Measurements from ENCODE around the gene MDP1.

Gene MDP1

DNA sequence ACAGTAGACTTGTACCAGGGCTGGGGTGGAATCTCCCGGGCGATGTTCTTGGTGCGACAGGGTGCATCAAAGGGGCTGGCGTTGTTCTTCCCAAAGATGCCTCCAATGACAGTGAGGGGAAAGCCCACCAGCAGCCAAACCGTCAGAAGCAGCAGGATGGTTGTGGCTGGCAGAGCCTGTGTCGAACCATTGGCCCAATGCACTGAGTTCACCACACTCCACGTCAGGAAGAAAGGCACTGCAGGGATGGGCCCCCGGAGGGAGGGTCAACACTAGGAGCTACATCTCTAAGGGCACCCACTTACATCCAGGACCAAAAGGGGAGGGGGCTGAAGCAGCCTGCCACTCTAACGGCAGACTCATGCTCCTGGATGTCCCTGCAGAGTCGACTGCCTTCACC is 25.4 kb downstream of the MDP1 start:
- H2AK5ac ChIP-seq (ENCODE audit: low read length) = no peak overlapping the region
- H3K27me3 ChIP-seq (ENCODE audit: insufficient read depth, low read length) = no peaks in the 10 kb centered on the region
- no peak overlapping the region for H3K18ac ChIP-seq (ENCODE audit: low read length)
- peaks cover 8 to 10% of the 10 kb centered on the region in 2 experiments for H3K4me1 ChIP-seq (ENCODE audit: control insufficient read depth in 1 of 2, insufficient read depth in 2 of 2, low read length in 2 of 2)
- H2BK12ac ChIP-seq (ENCODE audit: low read length) = no peak overlapping the region
- no peak overlapping the region for H4K12ac ChIP-seq (ENCODE audit: low read depth, low read length)
- no peak overlapping the region for H3K23ac ChIP-seq (ENCODE audit: low read length)
- H3K36me3 ChIP-seq (ENCODE audit: control insufficient read depth in 1 of 2, insufficient read depth in 2 of 2, low read length in 2 of 2) = peaks cover 28 to 45% of the 10 kb centered on the region in 2 experiments
- H4K8ac ChIP-seq (ENCODE audit: low read depth, low read length) = no peak overlapping the region
- H3K4me2 ChIP-seq (ENCODE audit: low read length) = no peak overlapping the region
- no peak for DNase-seq
- H3K9me3 ChIP-seq (ENCODE audit: insufficient read depth, low read depth, low read length) = peaks cover 1% of the 10 kb centered on the region
- no CpG with 5 or more reads among the region's 10 CpGs for WGBS (ENCODE audit: extremely low coverage, insufficient coverage, insufficient read length)
- H3K79me1 ChIP-seq (ENCODE audit: low read length) = peaks cover 9% of the 10 kb centered on the region
- H2BK5ac ChIP-seq (ENCODE audit: low read depth, low read length, poor library complexity) = no peak overlapping the region
- H3K27ac ChIP-seq (ENCODE audit: low read depth, low read length) = no peak overlapping the region
- H4K91ac ChIP-seq (ENCODE audit: low read depth, low read length) = no peak overlapping the region
- H3K14ac ChIP-seq (ENCODE audit: low read length) = no peak overlapping the region
- peak overlapping the region; percentile 53 for H3K4me3 ChIP-seq (ENCODE audit: low read depth, low read length)
- no peak overlapping the region for H3K9ac ChIP-seq (ENCODE audit: low read length)
- H3K79me2 ChIP-seq (ENCODE audit: control insufficient read depth, insufficient read depth, low read length, poor library complexity) = peaks cover 10% of the 10 kb centered on the region
- H2AFZ ChIP-seq (ENCODE audit: insufficient read depth, low read length, poor library complexity) = no peak overlapping the region
- H3K4ac ChIP-seq (ENCODE audit: low read depth, low read length) = no peak overlapping the region
- no peak overlapping the region for H2BK120ac ChIP-seq (ENCODE audit: insufficient read depth, low read length, poor library complexity)

DNA sequence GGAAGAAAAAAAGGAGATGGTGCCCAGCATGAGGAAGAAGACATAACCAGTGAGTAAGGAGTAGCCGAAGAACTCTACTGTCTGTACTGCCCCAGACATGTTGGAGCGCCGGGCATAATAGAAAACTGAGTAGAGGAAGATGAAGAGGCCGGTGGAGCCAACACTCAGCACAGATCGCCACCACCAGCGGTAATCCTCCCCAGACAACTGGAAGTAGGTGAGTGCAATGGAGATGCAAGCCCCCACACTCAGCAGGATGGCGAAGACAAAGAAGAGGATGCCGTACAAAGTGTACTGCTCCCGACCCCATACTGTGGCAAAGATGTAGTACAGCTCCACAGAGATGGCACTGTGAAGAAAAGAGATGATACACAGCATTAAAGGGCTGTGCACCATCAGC is 26.4 kb downstream of the MDP1 start:
- H3K36me3 ChIP-seq (ENCODE audit: control insufficient read depth in 1 of 2, insufficient read depth in 2 of 2, low read length in 2 of 2) = peaks cover 37 to 55% of the 10 kb centered on the region in 2 experiments
- H3K9ac ChIP-seq (ENCODE audit: low read length) = no peak overlapping the region
- H4K12ac ChIP-seq (ENCODE audit: low read depth, low read length) = peak overlapping the region; percentile 43
- H2BK5ac ChIP-seq (ENCODE audit: low read depth, low read length, poor library complexity) = no peak overlapping the region
- H3K4me2 ChIP-seq (ENCODE audit: low read length) = no peak overlapping the region
- H2BK120ac ChIP-seq (ENCODE audit: insufficient read depth, low read length, poor library complexity) = no peak overlapping the region
- H3K23ac ChIP-seq (ENCODE audit: low read length) = no peak overlapping the region
- H4K91ac ChIP-seq (ENCODE audit: low read depth, low read length) = no peak overlapping the region
- peaks cover 4% of the 10 kb centered on the region for H3K79me1 ChIP-seq (ENCODE audit: low read length)
- H3K4ac ChIP-seq (ENCODE audit: low read depth, low read length) = no peak overlapping the region
- H3K4me3 ChIP-seq (ENCODE audit: low read depth, low read length) = no peak overlapping the region
- peaks cover 4% of the 10 kb centered on the region for H3K79me2 ChIP-seq (ENCODE audit: control insufficient read depth, insufficient read depth, low read length, poor library complexity)
- H2AFZ ChIP-seq (ENCODE audit: insufficient read depth, low read length, poor library complexity) = no peak overlapping the region
- no peak overlapping the region for H3K18ac ChIP-seq (ENCODE audit: low read length)
- H3K27ac ChIP-seq (ENCODE audit: low read depth, low read length) = no peak overlapping the region
- no peak for DNase-seq
- no peak overlapping the region for H3K14ac ChIP-seq (ENCODE audit: low read length)
- peak overlapping the region; percentile 33 for H4K8ac ChIP-seq (ENCODE audit: low read depth, low read length)
- no peak overlapping the region for H2AK5ac ChIP-seq (ENCODE audit: low read length)
- H3K27me3 ChIP-seq (ENCODE audit: insufficient read depth, low read length) = no peaks in the 10 kb centered on the region
- no peak overlapping the region for H2BK12ac ChIP-seq (ENCODE audit: low read length)
- H3K9me3 ChIP-seq (ENCODE audit: insufficient read depth, low read depth, low read length) = peaks cover 1% of the 10 kb centered on the region
- peaks cover 3 to 4% of the 10 kb centered on the region in 2 experiments for H3K4me1 ChIP-seq (ENCODE audit: control insufficient read depth in 1 of 2, insufficient read depth in 2 of 2, low read length in 2 of 2)
- WGBS (ENCODE audit: extremely low coverage, insufficient coverage, insufficient read length) = no CpG with 5 or more reads among the region's 9 CpGs

- Histone ChIP-seq H2BK120ac (ENCODE audit: insufficient read depth, low read length, poor library complexity) (no peak overlapping the region), H3K14ac (ENCODE audit: low read length) (no peak overlapping the region), H4K12ac (ENCODE audit: low read depth, low read length) (no peak overlapping the region), H3K27me3 (ENCODE audit: insufficient read depth, low read length) (no peaks in the 10 kb centered on the region), H3K4me1 (ENCODE audit: control insufficient read depth in 1 of 2, insufficient read depth in 2 of 2, low read length in 2 of 2) (peaks cover 2 to 3% of the 10 kb centered on the region in 2 experiments), H3K4me3 (ENCODE audit: low read depth, low read length) (no peak overlapping the region), H3K9me3 (ENCODE audit: insufficient read depth, low read depth, low read length) (peaks cover 1% of the 10 kb centered on the region), H3K23ac (ENCODE audit: low read length) (no peak overlapping the region), H3K9ac (ENCODE audit: low read length) (no peak overlapping the region), H4K91ac (ENCODE audit: low read depth, low read length) (no peak overlapping the region), H2BK5ac (ENCODE audit: low read depth, low read length, poor library complexity) (no peak overlapping the region), H2AK5ac (ENCODE audit: low read length) (no peak overlapping the region), H3K36me3 (ENCODE audit: control insufficient read depth in 1 of 2, insufficient read depth in 2 of 2, low read length in 2 of 2) (peaks cover 42 to 59% of the 10 kb centered on the region in 2 experiments), H3K27ac (ENCODE audit: low read depth, low read length) (no peak overlapping the region), H3K79me1 (ENCODE audit: low read length) (peaks cover 4% of the 10 kb centered on the region), H3K4me2 (ENCODE audit: low read length) (no peak overlapping the region), H3K18ac (ENCODE audit: low read length) (no peak overlapping the region), H3K79me2 (ENCODE audit: control insufficient read depth, insufficient read depth, low read length, poor library complexity) (peaks cover 4% of the 10 kb centered on the region), H3K4ac (ENCODE audit: low read depth, low read length) (no peak overlapping the region), H4K8ac (ENCODE audit: low read depth, low read length) (peak overlapping the region; percentile 41), H2AFZ (ENCODE audit: insufficient read depth, low read length, poor library complexity) (no peak overlapping the region), H2BK12ac (ENCODE audit: low read length) (no peak overlapping the region)
- no peak for DNase-seq
- WGBS (ENCODE audit: extremely low coverage, insufficient coverage, insufficient read length) = no CpG with 5 or more reads among the region's 3 CpGs
These were observed 26.8 kb downstream of the MDP1 start for GRCh38 chr14:24189059-24189375.

DNA sequence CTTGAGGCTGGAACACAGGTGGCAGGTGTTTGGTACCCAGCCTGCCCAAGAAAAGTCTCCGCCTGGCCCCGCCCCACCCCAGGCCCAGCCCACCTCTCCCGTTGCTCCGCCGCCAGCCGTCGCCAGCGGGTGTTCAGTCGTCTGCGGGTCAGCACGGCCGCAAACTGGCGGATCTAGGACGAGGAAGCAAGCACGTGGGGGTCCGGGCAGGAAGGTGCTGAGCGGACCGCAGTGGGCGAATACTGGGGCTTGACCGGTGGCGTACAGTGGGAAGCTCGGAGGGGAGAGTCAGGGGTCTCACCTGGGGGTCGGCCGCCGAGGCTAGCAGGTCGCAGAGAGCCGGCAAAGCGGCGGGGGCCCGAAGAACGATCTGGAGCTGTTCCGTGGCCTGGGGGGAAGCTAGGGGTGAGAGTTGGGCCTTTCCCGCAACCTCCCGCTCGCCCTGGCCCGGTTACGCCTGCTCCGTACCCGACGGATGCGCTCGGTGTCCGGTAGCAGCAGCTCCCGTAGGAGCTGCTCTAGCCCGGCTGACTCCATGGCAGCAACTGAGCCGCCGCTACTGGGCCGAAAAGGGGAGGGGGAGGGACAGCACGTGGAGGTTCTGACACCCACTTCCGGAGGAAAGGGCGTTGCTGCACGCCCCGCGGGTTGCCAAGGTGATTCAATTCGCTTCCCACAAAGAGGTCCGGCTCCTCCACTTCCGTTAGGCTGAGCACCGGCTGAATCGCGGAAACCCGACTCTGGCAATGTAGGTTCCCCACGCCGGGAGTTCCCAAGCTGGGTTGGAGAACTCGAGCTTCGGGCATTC is 27.4 kb downstream of the MDP1 start, which contains the start of gene IPO4:
Gene IPO4, minus strand, starts transcription at position 566 of the 808 bp plus-strand sequence. Its CDS starts 29 bp downstream, at position 537.
- Histone ChIP-seq H3K18ac (ENCODE audit: low read length) (peak within 1 kb of the TSS; percentile 69), H3K79me1 (ENCODE audit: low read length) (peaks cover 4% of the 10 kb centered on the region), H2AK5ac (ENCODE audit: low read length) (peak within 1 kb of the TSS; percentile 86), H2AFZ (ENCODE audit: insufficient read depth, low read length, poor library complexity) (peak within 1 kb of the TSS; percentile 82), H3K79me2 (ENCODE audit: control insufficient read depth, insufficient read depth, low read length, poor library complexity) (peaks cover 4% of the 10 kb centered on the region), H3K4me1 (ENCODE audit: control insufficient read depth in 1 of 2, insufficient read depth in 2 of 2, low read length in 2 of 2) (peaks cover 2 to 3% of the 10 kb centered on the region in 2 experiments), H2BK5ac (ENCODE audit: low read depth, low read length, poor library complexity) (peak within 1 kb of the TSS; percentile 11), H3K36me3 (ENCODE audit: control insufficient read depth in 1 of 2, insufficient read depth in 2 of 2, low read length in 2 of 2) (peaks cover 45 to 62% of the 10 kb centered on the region in 2 experiments), H3K4ac (ENCODE audit: low read depth, low read length) (peak within 1 kb of the TSS; percentile 35), H3K9ac (ENCODE audit: low read length) (peak within 1 kb of the TSS; percentile 67), H3K27me3 (ENCODE audit: insufficient read depth, low read length) (no peaks in the 10 kb centered on the region), H2BK120ac (ENCODE audit: insufficient read depth, low read length, poor library complexity) (peak within 1 kb of the TSS; percentile 45), H3K14ac (ENCODE audit: low read length) (peak within 1 kb of the TSS; percentile 62), H3K4me2 (ENCODE audit: low read length) (peak within 1 kb of the TSS; percentile 64), H2BK12ac (ENCODE audit: low read length) (no peak within 1 kb of the TSS), H4K12ac (ENCODE audit: low read depth, low read length) (peak within 1 kb of the TSS; percentile 43), H4K8ac (ENCODE audit: low read depth, low read length) (peak within 1 kb of the TSS; percentile 82), H3K9me3 (ENCODE audit: insufficient read depth, low read depth, low read length) (peaks cover 1% of the 10 kb centered on the region), H3K23ac (ENCODE audit: low read length) (no peak within 1 kb of the TSS), H4K91ac (ENCODE audit: low read depth, low read length) (peak within 1 kb of the TSS; percentile 58), H3K27ac (ENCODE audit: low read depth, low read length) (peak within 1 kb of the TSS; percentile 12), H3K4me3 (ENCODE audit: low read depth, low read length) (peak within 1 kb of the TSS; percentile 78)
- no CpG with 5 or more reads among the region's 65 CpGs for WGBS (ENCODE audit: extremely low coverage, insufficient coverage, insufficient read length)
- DNase-seq = peak; percentile 96 to 98
